IMR-90 (cell line): Measurements from ENCODE around the gene AQP5. TPM values are rescaled to one million over a fixed set of nuclear protein-coding genes. Genes with fewer than 3 reads are reported as not detected.

Experiments
- ATAC-seq: fragments of 200-7000 bp; cut with Tn5 transposase; 2 replicates; pipeline ENCODE4 v1.9.1; 2020; ENCODE audit warnings: low read depth, mild to moderate bottlenecking, moderate library complexity
- BruUV-seq: library from RNA; stranded (reverse); fragments of 400-500 nt; replicated peaks from 2 replicates; lab custom pipeline; 2021; lab: Mats Ljungman, UMichigan
- CTCF ChIA-PET: fragments of 300-600 bp; formaldehyde crosslinking; extraction: SDS; loops from one replicate; lab custom pipeline; 2021; ENCODE audit warnings: antibody characterized with exemption; lab: Yijun Ruan, JAX
- POLR2A ChIA-PET: fragments of 300-600 bp; sonication (Branson Sonifier 250); formaldehyde crosslinking; loops from one replicate; lab custom pipeline; 2022; ENCODE audit warnings: antibody characterized with exemption; ENCODE audit not compliant: unreplicated experiment; lab: Charles Lee
- DNase-seq: peaks from one replicate; pipeline ENCODE4 v3.0.0; 2013
- H2AFZ ChIP-seq: replicated peaks from 2 replicates; pipeline ENCODE3; 2013; ENCODE audit warnings: low read length, mild to moderate bottlenecking; ENCODE audit not compliant: poor library complexity
- H2AK5ac ChIP-seq: 2 replicates; pipeline ENCODE4 v1.6.1; 2013; ENCODE audit warnings: low read depth, low read length, inconsistent platforms
- H2AK9ac ChIP-seq: replicated peaks from 2 replicates; pipeline ENCODE3; 2013; ENCODE audit warnings: mild to moderate bottlenecking, low read depth, low read length, moderate library complexity; ENCODE audit not compliant: poor library complexity
- H2BK120ac ChIP-seq: 2 replicates; pipeline ENCODE4 v1.6.1; 2013; ENCODE audit warnings: low read depth, low read length, inconsistent platforms
- H2BK15ac ChIP-seq: 3 replicates; pipeline ENCODE4 v1.6.1; 2013; ENCODE audit warnings: low read depth, low read length, inconsistent platforms
- H2BK20ac ChIP-seq: 2 replicates; pipeline ENCODE4 v1.6.1; 2013; ENCODE audit warnings: low read depth, mild to moderate bottlenecking, inconsistent platforms, low read length, moderate library complexity
- H2BK5ac ChIP-seq: 2 replicates; pipeline ENCODE4 v1.6.1; 2013; ENCODE audit warnings: mild to moderate bottlenecking, low read depth, low read length, inconsistent platforms; ENCODE audit not compliant: poor library complexity, severe bottlenecking
- H3K14ac ChIP-seq: replicated peaks from 2 replicates; pipeline ENCODE4 v1.6.1; 2013; ENCODE audit warnings: low read depth, low read length, inconsistent platforms
- H3K18ac ChIP-seq: 2 replicates; pipeline ENCODE4 v1.6.1; 2013; ENCODE audit warnings: low read depth, low read length, control low read depth
- H3K23ac ChIP-seq: 2 replicates; pipeline ENCODE4 v1.6.1; 2013; ENCODE audit warnings: low read depth, low read length, inconsistent platforms
- H3K27ac ChIP-seq: 2 replicates; pipeline ENCODE4 v1.5.1; 2013; ENCODE audit warnings: mild to moderate bottlenecking, control low read depth, low read length; ENCODE audit not compliant: insufficient read depth
- H3K27me3 ChIP-seq: 2 replicates; pipeline ENCODE4 v1.6.1; 2013; ENCODE audit warnings: low read length; ENCODE audit not compliant: control insufficient read depth, insufficient read depth
- H3K36me3 ChIP-seq: 2 replicates; pipeline ENCODE4 v1.6.1; 2013; ENCODE audit warnings: low read length, mixed read lengths; ENCODE audit not compliant: control insufficient read depth, insufficient read depth
- H3K4ac ChIP-seq: 2 replicates; pipeline ENCODE4 v1.6.1; 2013; ENCODE audit warnings: low read depth, low read length, inconsistent platforms
- H3K4me1 ChIP-seq: 2 replicates; pipeline ENCODE4 v1.6.1; 2013; ENCODE audit warnings: low read length, mixed read lengths; ENCODE audit not compliant: control insufficient read depth, insufficient read depth
- H3K4me2 ChIP-seq: 2 replicates; pipeline ENCODE4 v1.6.1; 2013; ENCODE audit warnings: low read depth, mild to moderate bottlenecking, control low read depth, low read length, moderate library complexity
- H3K4me3 ChIP-seq: 2 replicates; pipeline ENCODE4 v1.5.1; 2013; ENCODE audit warnings: low read depth, mild to moderate bottlenecking, control low read depth, low read length, moderate library complexity; ENCODE audit not compliant: insufficient read depth
- H3K56ac ChIP-seq: 2 replicates; pipeline ENCODE4 v1.6.1; 2013; ENCODE audit warnings: low read length, inconsistent platforms; ENCODE audit not compliant: insufficient read depth; ENCODE audit errors: extremely low read depth
- H3K79me1 ChIP-seq, 2 experiments: 2 replicates each; pipeline ENCODE4 v1.6.1; 2013; ENCODE audit warnings: low read length in 2 of 2, inconsistent platforms in 1 of 2, low read depth in 1 of 2
- H3K9ac ChIP-seq: 2 replicates; pipeline ENCODE4 v1.6.1; 2013; ENCODE audit warnings: low read depth, low read length, control low read depth
- H3K9me1 ChIP-seq: 2 replicates; pipeline ENCODE4 v1.6.1; 2013; ENCODE audit warnings: low read length, inconsistent platforms; ENCODE audit not compliant: insufficient read depth
- H3K9me3 ChIP-seq: 2 replicates; pipeline ENCODE4 v1.6.1; 2013; ENCODE audit warnings: low read length; ENCODE audit not compliant: control insufficient read depth, insufficient read depth
- H4K20me1 ChIP-seq: 2 replicates; pipeline ENCODE4 v1.6.1; 2013; ENCODE audit warnings: low read length, inconsistent platforms; ENCODE audit not compliant: insufficient read depth
- H4K5ac ChIP-seq: 2 replicates; pipeline ENCODE4 v1.6.1; 2013; ENCODE audit warnings: mild to moderate bottlenecking, low read depth, low read length, control low read depth
- H4K8ac ChIP-seq, 2 experiments: 2 replicates each; pipeline ENCODE4 v1.6.1; 2013; ENCODE audit warnings: low read depth in 2 of 2, low read length in 2 of 2, control low read depth in 1 of 2, inconsistent platforms in 1 of 2
- H4K91ac ChIP-seq: 2 replicates; pipeline ENCODE4 v1.6.1; 2013; ENCODE audit warnings: low read depth, low read length, inconsistent platforms; ENCODE audit not compliant: insufficient read depth
- BHLHE40 ChIP-seq: fragments of 150-350 bp; IDR thresholded peaks from 2 replicates; pipeline ENCODE4 v1.6.1; 2016; ENCODE audit warnings: mild to moderate bottlenecking, low read depth, low read length
- CEBPB ChIP-seq: IDR thresholded peaks from 2 replicates; pipeline ENCODE4 v1.6.1; 2012; ENCODE audit warnings: low read depth, low read length, improper control_type of control experiment
- CHD1 ChIP-seq: IDR thresholded peaks from 2 replicates; pipeline ENCODE4 v1.6.1; 2012; ENCODE audit warnings: low read depth, low read length, improper control_type of control experiment
- FOS ChIP-seq: fragments of 150-350 bp; IDR thresholded peaks from 2 replicates; pipeline ENCODE4 v1.6.1; 2016; ENCODE audit warnings: low read depth, low read length
- MAFK ChIP-seq: IDR thresholded peaks from 2 replicates; pipeline ENCODE4 v1.6.1; 2012; ENCODE audit warnings: low read depth, low read length, improper control_type of control experiment
- MAZ ChIP-seq: IDR thresholded peaks from 2 replicates; pipeline ENCODE4 v1.6.1; 2012; ENCODE audit warnings: low read depth, mild to moderate bottlenecking, low read length, improper control_type of control experiment, moderate library complexity, borderline replicate concordance
- MXI1 ChIP-seq: IDR thresholded peaks from 2 replicates; pipeline ENCODE4 v1.6.1; 2012; ENCODE audit warnings: low read depth, mild to moderate bottlenecking, low read length, moderate library complexity, borderline replicate concordance
- POLR2A ChIP-seq: IDR thresholded peaks from 2 replicates; pipeline ENCODE4 v1.6.1; 2012; ENCODE audit warnings: mild to moderate bottlenecking, low read depth, low read length
- RAD21 ChIP-seq: IDR thresholded peaks from 2 replicates; pipeline ENCODE4 v1.6.1; 2012; ENCODE audit warnings: low read length, improper control_type of control experiment
- RCOR1 ChIP-seq: IDR thresholded peaks from 2 replicates; pipeline ENCODE4 v1.6.1; 2012; ENCODE audit warnings: mild to moderate bottlenecking, low read length, improper control_type of control experiment; ENCODE audit not compliant: insufficient replicate concordance
- RFX5 ChIP-seq: IDR thresholded peaks from 2 replicates; pipeline ENCODE4 v1.8.0; 2012; ENCODE audit warnings: low read depth, mild to moderate bottlenecking, low read length, moderate library complexity
- SMC3 ChIP-seq: fragments of 150-350 bp; IDR thresholded peaks from 2 replicates; pipeline ENCODE4 v1.6.1; 2016; ENCODE audit warnings: low read depth, mild to moderate bottlenecking, antibody characterized with exemption, low read length, moderate library complexity
- WGBS, 2 experiments: methylation state at CpG; one replicate each; pipeline versions ENCODE4 v1.1.5 to v1.1.7; 2013; ENCODE audit warnings: missing lambda C conversion rate in 2 of 2; ENCODE audit not compliant: insufficient read length in 1 of 2; ENCODE audit errors: extremely low coverage in 2 of 2; 5-methylcytosine and 5-hydroxymethylcytosine counted together
- dilution Hi-C: fragments of 300-500 bp; cut with HindIII; formaldehyde crosslinking; loops from one replicate; pipeline ENCODE4 v1.14.3; 2018; ENCODE audit warnings: low sequenced_read_pairs; ENCODE audit not compliant: unreplicated experiment
- in situ Hi-C: fragments of 300-500 bp; cut with MboI; formaldehyde crosslinking; loops from 3 replicates; pipeline ENCODE4 v1.14.3; 2019; ENCODE audit warnings: low sequenced_read_pairs, inconsistent platforms, mixed read lengths
- intact Hi-C: fragments of 100-400 bp; cut with micrococcal nuclease; formaldehyde crosslinking; loops from 2 replicates; pipeline ENCODE4 v1.10.0; 2022
- polyA plus RNA-seq, 3 experiments: library from polyadenylated mRNA; depleted of rRNA; stranded (reverse); fragments of >200 nt; gene quantifications; 2 replicates each; pipeline ENCODE4 v1.2.3, GENCODE V29; 2012; ENCODE audit warnings: low replicate concordance in 1 of 3
- total RNA-seq: library from RNA; depleted of rRNA; stranded (reverse); fragments of >200 nt; gene quantifications from 2 replicates; pipeline ENCODE4 v1.2.3, GENCODE V29; 2012
- TF ChIP-seq, protein P1 (sequence below): fragments of 150-350 bp; IDR thresholded peaks from 2 replicates; pipeline ENCODE4 v1.6.1; 2016; ENCODE audit warnings: low read depth, mild to moderate bottlenecking, low read length, moderate library complexity, borderline replicate concordance
- TF ChIP-seq, protein P2 (sequence below): conservative IDR thresholded peaks from 2 replicates; pipeline ENCODE4 v1.5.1; 2012; ENCODE audit warnings: mild to moderate bottlenecking, low read depth, low read length, improper control_type of control experiment
- TF ChIP-seq, protein P3 (sequence below): fragments of 150-350 bp; IDR thresholded peaks from 2 replicates; pipeline ENCODE4 v1.6.1; 2017; ENCODE audit warnings: mild to moderate bottlenecking, antibody characterized with exemption, low read length, low read depth

The AQP5 gene
- total and polyA plus RNA-seq, 2 of the 4 experiments (the other 2 are of a cell fraction) = not detected

DNA sequence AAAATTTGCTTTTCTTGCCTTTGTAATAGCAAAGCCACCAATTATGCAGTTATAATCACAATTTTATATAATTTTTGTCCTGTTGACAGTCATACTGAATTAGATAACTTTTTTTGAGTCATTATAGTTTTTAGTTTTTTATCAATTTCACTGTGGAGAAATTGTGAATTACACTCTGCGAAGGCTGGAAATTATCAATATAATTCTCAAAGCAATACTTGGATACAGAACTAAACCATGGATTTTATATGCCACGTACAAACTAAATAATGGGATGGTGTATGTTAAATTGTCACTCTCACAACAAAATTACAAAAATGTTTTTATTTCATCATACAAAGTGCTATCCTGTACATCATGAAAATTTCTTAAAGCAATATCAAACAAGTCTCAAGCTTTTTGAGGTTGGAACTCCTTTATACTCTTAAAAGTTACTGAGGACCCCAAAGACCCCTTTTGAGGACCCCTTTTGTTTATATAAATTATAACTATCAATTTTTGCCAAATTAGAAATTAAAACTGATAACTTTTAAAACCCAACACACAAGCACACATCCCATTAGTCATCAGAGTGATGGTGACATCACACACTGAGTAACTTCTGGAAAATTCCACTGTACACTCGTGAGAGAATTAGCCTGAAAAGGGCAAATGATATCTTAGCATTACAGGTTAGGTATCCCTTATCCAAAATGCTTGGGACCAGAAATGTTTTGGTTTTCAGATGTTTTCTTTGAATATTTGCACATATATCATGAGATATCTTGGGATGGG, 31.0 kb upstream of the AQP5 start:
- Histone ChIP-seq H4K5ac (no peak overlapping the region), H2BK5ac (no peak overlapping the region), H2AK5ac (no peak overlapping the region), H3K4me1 (peaks cover 2% of the 10 kb centered on the region; the same call in 1 of the 2 replicates), H3K23ac (no peak overlapping the region), H4K8ac (no peak overlapping the region), H4K91ac (no peak overlapping the region), H3K56ac (no peak overlapping the region), H3K4ac (no peak overlapping the region), H3K27ac (no peak overlapping the region), H4K20me1 (no peaks in the 10 kb centered on the region), H2BK15ac (no peak overlapping the region), H3K4me2 (no peak overlapping the region), H2AK9ac (no peak overlapping the region), H3K14ac (no peak overlapping the region), H3K27me3 (no peaks in the 10 kb centered on the region; the same call in 1 of the 2 replicates), H3K18ac (no peak overlapping the region), H2AFZ (no peak overlapping the region), H3K36me3 (no peaks in the 10 kb centered on the region), H3K79me1 (no peaks in the 10 kb centered on the region), H2BK120ac (no peak overlapping the region), H3K9ac (no peak overlapping the region), H3K9me1 (no peaks in the 10 kb centered on the region), H3K4me3 (no peak overlapping the region), H3K9me3 (no peaks in the 10 kb centered on the region), H2BK20ac (no peak overlapping the region; the same call in 1 of the 2 replicates)
- TF ChIP-seq, protein P1, sequence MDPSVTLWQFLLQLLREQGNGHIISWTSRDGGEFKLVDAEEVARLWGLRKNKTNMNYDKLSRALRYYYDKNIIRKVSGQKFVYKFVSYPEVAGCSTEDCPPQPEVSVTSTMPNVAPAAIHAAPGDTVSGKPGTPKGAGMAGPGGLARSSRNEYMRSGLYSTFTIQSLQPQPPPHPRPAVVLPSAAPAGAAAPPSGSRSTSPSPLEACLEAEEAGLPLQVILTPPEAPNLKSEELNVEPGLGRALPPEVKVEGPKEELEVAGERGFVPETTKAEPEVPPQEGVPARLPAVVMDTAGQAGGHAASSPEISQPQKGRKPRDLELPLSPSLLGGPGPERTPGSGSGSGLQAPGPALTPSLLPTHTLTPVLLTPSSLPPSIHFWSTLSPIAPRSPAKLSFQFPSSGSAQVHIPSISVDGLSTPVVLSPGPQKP = no peak
- TF ChIP-seq SMC3 = no peak
- no peak for TF ChIP-seq MAFK
- TF ChIP-seq RFX5 = no peak
- TF ChIP-seq MAZ = no peak
- no peak for TF ChIP-seq POLR2A
- TF ChIP-seq FOS = peak; percentile 70
- no peak for TF ChIP-seq RAD21
- peak; percentile 31; the same call in 1 of the 2 replicates for TF ChIP-seq CEBPB
- no peak for TF ChIP-seq BHLHE40
- TF ChIP-seq, protein P2, sequence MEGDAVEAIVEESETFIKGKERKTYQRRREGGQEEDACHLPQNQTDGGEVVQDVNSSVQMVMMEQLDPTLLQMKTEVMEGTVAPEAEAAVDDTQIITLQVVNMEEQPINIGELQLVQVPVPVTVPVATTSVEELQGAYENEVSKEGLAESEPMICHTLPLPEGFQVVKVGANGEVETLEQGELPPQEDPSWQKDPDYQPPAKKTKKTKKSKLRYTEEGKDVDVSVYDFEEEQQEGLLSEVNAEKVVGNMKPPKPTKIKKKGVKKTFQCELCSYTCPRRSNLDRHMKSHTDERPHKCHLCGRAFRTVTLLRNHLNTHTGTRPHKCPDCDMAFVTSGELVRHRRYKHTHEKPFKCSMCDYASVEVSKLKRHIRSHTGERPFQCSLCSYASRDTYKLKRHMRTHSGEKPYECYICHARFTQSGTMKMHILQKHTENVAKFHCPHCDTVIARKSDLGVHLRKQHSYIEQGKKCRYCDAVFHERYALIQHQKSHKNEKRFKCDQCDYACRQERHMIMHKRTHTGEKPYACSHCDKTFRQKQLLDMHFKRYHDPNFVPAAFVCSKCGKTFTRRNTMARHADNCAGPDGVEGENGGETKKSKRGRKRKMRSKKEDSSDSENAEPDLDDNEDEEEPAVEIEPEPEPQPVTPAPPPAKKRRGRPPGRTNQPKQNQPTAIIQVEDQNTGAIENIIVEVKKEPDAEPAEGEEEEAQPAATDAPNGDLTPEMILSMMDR = no peak
- no peak for TF ChIP-seq CHD1
- TF ChIP-seq RCOR1 = no peak
- TF ChIP-seq MXI1 = no peak
- TF ChIP-seq, protein P3, sequence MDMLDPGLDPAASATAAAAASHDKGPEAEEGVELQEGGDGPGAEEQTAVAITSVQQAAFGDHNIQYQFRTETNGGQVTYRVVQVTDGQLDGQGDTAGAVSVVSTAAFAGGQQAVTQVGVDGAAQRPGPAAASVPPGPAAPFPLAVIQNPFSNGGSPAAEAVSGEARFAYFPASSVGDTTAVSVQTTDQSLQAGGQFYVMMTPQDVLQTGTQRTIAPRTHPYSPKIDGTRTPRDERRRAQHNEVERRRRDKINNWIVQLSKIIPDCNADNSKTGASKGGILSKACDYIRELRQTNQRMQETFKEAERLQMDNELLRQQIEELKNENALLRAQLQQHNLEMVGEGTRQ = no peak
- dilution Hi-C loops (no loop called here), in situ Hi-C loops (no loop called here), intact Hi-C loops (no loop called here)
- ATAC-seq (peak; percentile 82), DNase-seq (peak; percentile 83)
- WGBS, 2 experiments = no CpG with 5 or more reads among the region's 3 CpGs
- ChIA-PET CTCF (interaction anchor here (1.1 to 2.0 kb wide), 2 partner anchors 12 to 16 kb away, joined by 3 to 7 read pairs; no protein-coding TSS in a partner anchor), POLR2A (no interaction called here)
- BruUV-seq = no TSS peak
